NCI-H526 treated with DMSO at 0.1 percent for 48 hours (cell line): ENCODE results near the gene PAPPA.

ENCODE experiments used
- DNase-seq: peaks from one replicate; lab custom pipeline; 2025; lab: John Stamatoyannopoulos, UW

PAPPA gene

DNA sequence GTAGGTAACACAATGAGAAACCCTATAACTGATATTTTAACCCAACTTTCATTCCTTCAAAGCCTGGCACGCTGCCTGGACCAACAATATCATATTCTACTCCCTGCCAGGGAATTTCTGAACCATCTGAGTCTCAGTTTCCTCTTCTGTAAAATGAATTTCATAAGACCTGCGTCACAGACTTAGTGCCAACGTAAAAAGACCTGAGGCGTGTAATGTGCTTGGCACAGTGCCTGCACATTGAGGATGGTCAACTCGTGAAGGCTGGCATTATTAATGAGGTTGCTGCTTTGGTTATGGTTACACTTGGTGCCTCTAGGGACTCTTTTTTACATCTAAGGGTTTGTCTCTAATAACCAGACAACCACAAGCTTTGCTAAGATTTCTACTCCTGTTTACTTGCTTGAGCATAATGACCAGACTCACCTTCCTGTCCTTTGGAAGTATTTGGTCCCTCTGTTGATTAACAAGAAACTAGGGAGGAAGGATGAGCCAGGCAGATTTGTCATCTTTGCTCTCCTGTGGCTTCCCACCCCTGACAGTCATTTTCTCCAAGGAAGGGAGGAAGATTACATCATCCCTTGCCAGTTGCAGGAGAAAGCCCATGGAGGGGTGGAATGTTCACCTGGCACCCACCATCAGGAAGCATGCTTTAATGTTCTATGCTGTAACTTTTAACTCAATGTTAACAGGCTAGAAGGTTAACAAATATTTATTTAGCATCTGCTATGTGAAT lies 79.0 kb downstream of the PAPPA start:
- DNase-seq = peak; percentile 3

DNA sequence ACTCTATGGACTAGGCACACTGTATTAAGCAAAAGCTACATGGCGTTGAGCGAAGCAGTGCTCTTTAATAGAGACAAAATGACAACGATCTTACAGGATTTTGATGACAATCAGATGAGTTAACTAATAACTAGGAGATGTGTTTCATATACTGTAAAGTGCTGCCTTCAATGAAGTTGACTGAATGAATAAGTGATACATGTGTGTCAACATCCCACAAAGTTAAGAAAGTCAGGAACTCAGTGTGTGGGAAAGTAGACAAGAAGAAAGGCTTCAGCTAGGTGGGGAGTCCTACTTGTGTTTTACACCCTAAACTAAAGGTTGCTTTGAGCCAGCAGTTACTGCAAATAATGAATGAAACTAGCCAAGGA lies 79.6 kb downstream of the PAPPA start:
- no peak for DNase-seq

DNA sequence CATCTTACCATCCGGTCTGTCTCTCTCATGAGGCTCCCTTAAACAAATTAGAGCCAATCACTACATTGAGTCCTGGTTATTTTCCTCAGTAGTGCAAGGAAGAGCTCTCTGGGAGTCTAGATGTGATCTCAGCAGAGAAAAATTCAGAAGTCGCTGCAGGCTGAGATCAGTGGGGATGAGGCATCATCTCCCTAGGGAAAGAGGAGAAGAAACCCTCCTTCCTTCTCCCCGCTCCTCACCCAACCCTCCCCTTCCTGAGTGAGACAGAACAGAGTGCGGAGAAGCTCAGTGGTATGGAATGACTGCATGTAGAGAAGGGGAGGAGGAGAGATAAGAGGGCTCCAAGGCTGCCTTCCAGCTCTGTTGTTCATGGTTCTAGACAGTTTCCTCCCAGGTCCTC lies 80.5 kb downstream of the PAPPA start:
- no peak for DNase-seq

DNA sequence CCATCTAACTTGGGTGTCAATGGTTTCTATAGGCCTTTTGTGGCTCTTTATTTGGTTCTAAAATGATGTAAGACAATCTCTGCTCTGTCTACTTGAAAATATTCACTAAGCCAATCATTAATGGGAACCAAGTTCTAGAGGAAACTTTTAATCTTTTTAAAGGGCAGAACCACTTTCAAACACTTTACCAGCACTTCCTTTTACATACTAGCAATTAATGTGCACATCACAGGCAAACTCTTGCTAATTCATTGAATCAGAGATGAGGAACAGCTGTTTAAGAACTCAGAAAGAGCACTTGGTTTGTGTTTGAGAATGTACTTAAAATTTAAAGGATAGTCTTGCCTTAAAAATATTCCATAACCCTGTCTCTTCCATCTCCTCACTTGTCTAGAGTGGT lies 83.4 kb downstream of the PAPPA start:
- DNase-seq = no peak

DNA sequence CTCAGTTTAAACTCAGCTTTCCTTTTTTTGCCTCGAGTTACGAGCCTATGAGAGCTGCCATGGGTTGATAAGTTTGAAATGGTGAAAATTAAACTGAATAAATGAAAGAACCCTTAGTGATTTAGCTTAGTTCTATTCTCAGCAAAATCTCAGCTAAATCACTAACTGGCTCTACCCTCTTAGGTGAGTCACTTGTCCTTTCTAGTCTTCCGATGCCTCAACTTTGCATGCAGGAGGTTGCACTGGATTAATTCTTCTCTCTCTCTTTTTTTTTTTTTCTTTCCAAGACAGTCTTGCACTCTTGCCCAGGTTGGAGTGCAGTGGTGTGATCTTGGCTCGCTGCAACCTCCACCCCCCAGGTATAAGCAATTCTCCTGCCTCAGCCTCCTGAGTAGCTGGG lies 83.9 kb downstream of the PAPPA start:
- no peak for DNase-seq

GRCh38 chr9:116238225-116238624 lies 84.6 kb downstream of the PAPPA start:
- no peak for DNase-seq

DNA sequence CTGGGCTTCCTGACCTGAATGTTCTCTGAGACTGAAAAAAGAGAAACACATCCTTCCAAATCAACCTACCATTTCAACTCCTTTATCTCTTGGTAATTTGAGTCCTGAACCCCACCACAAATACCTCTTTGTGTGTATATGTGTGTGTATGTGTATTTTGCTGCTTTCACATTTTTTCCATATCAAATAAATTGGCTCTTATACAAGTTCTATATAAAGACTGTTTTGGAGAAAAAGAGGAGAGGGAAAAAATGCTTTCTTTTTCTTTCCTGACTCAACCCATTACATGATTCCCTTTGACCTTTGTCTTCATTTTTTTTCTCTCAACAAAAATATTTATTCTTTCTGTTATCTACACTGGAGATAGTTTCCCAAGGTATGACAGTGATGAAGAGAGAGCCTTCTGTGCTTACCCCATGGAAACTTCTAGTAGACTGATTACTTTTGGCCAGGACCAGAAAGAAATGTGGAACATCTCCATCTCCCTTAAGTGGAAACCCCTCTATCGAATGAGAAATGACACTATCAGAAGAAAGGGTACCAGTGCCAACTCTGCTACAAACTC lies 85.3 kb downstream of the PAPPA start:
- DNase-seq = no peak

DNA sequence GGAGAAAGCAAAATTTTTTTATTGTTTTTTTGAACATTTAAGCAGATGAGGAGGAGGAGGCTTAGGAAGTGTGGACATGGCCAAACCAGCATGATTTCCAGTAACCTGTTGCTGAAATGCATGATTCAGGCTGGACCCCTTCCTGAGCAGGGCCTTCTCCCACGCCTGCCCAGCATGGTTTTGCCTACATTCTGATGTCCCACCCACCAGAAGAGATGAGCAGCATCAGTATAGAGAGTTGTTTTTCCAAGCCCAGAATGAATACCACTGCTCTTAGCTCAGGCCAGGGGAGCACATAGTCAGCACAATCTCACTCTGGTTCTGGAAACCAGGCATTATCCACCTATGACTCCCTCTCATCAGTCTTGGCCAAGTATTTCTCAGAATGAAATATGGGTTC lies 90.1 kb downstream of the PAPPA start:
- no peak for DNase-seq

- no peak for DNase-seq
These were observed 93.7 kb downstream of the PAPPA start for GRCh38 chr9:116247284-116247683.

GRCh38 chr9:116247791-116248374 lies 94.3 kb downstream of the PAPPA start:
- no peak for DNase-seq

DNA sequence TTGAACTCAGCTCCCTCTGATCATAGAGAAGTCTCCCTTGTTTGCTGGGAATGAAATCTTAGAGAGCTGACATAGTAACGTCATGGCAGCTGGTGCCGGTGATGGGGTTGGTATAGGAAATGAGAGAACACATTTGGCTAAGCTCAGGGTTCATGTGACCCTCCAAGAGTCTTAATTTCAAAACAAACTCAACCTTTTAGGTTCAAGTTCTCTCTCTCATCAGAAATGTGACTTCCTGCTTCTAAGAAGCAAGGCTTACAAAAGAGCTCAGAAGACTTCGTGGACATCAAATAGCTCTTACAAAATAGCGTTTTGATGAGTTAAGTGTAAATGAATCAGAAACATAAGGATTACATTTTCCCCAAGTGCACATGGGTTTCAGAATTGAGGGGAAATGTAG lies 97.3 kb downstream of the PAPPA start:
- DNase-seq = no peak

GRCh38 chr9:116251366-116251765 lies 97.8 kb downstream of the PAPPA start:
- DNase-seq = no peak

DNA sequence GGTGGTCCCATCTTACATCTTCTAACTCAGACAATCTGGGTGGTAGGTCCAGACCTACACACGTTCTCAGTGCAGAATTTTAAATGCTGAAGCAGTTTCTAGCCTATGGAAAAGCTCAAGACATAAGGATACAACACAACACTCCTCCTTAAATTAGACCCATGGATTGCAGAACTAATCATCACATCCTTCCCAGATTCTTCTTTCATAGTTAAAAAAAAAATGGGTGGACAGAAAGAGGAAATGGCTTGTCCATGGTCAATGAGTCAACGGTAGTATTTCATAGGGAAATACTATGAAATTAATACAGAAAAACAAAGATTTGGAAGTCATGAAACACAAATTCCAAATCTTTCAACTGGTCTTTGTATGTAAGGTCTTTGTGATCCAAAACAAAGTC lies 106.9 kb downstream of the PAPPA start:
- DNase-seq = no peak

DNA sequence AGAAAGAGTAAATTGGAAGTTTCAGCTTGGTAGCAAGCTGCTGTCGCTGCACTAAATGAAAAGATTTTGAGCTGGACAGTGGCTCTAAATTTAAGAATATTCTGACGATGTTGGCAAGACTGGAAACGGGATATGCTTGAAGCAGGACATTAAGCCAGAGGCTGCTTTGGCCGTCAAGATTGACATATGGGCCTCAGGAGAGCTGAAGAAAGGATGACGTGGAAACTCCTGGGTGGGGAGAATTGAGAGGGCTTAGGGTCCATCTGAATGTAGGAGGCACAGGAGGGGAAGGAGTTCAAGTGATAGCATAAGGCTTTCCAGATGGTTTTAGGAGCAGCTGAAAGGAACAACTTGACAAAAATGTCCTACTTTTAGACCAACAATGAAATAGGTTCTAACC lies 108.9 kb downstream of the PAPPA start:
- no peak for DNase-seq

DNA sequence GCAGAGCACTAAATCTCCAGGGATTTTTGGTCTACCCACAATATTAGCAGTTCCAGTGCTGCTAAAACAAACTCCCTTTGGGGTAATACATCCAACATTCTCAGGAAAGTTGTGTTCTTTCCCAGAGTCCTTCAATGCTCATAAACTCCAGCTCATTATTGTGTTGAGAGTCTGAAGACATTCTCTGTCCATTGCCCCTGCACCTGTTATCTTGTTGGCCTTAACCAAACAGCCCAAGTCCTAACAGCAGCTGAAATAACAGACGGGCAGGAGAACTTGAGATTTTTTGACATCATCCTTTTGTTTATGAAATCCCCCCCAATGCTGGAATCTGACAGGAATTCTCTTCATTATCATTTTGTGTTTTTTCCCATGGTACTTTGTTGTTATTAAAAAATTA lies 110.8 kb downstream of the PAPPA start:
- DNase-seq = no peak

DNA sequence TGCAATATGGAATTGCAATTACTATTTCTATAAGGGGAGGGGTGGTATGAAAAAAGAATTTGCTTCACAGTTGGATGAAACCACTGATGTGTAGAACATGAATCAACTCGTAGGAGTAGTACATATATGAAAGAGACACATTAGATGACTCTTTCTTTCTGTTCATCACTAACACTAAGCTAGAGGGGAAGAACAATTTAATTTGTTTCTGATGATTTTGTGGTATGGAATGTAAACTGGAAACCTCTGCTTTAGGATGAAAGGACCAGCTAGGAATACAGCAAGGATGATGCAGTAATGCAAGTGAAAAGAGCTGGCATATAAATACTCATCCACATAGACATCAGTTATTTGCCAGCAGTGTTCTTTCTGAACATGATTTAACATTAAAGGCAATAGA lies 113.4 kb downstream of the PAPPA start:
- no peak for DNase-seq

DNA sequence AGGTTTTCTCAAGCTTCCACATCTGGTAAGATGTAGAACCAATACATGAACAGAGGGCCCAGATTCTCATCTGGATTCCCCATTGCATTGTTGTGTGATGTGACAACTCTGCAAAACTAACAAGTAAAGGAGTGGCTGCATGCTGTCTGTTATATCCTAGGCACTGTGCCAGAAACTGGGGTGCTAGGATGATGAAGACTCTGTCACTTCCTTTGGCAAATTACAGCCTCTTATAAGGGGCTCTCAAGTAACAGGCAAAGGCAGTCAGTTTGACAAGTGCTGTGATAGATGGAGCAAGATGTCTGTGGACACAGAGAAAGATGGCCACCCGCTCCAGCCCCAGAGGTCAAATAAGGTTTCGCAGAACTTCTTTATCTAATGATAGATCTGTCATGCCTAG lies 115.7 kb downstream of the PAPPA start:
- DNase-seq = no peak

DNA sequence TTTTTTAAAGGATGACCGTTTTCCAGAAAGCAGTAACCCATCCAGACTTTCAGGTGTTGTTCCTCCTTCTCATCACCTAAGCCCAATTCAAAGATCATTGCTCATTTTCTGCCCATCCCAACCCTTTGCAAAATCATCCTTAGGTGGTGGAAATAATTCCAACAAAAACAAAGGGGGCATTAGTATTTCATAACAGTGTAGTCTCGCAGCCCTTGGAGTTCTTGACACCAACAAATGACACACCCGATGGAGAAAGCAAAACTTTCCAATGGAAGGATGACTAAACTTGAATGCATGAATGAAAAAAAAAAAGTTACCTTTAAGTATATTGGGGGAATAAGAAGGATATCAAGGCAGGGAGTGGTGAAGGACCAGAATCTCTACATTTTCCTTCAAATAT lies 117.0 kb downstream of the PAPPA start:
- DNase-seq = no peak

DNA sequence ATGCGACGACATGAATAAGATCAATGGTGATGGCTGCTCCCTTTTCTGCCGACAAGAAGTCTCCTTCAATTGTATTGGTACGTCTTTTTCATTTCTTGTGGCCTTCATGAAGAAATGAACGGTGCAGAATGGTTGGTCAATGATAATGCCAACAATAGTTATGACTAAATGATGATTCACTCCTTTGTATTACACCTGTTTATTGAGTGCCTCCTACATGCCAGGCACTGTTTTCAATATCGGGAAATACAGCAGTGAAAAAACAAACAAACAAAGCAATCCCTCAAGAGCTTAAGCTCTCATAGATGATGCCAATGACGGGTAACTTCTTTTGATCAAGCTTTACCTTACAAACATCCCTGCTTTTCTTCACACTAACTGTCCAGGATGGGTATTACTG lies 117.7 kb downstream of the PAPPA start:
- DNase-seq = no peak

DNA sequence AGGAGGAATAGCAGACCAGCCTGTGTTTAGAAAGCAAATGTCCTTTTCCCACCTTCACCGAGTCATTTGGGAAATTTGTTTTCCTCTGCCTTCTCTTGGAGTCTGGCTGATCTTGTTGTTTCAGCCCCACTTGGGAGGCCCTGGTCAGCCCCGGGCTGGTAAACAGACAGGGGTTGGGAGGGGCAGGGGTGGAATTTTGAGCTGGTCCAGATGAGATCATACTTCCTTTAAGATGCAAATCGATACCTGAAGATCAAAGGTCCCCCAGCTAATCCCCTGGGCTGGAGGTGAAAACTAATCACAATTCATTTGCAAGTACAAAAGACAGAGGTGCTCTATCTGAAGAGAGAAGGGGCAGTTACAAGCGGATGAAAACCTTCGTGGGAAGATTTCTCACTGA lies 118.4 kb downstream of the PAPPA start:
- no peak for DNase-seq

GRCh38 chr9:116274293-116274692 lies 120.7 kb downstream of the PAPPA start:
- DNase-seq = no peak

DNA sequence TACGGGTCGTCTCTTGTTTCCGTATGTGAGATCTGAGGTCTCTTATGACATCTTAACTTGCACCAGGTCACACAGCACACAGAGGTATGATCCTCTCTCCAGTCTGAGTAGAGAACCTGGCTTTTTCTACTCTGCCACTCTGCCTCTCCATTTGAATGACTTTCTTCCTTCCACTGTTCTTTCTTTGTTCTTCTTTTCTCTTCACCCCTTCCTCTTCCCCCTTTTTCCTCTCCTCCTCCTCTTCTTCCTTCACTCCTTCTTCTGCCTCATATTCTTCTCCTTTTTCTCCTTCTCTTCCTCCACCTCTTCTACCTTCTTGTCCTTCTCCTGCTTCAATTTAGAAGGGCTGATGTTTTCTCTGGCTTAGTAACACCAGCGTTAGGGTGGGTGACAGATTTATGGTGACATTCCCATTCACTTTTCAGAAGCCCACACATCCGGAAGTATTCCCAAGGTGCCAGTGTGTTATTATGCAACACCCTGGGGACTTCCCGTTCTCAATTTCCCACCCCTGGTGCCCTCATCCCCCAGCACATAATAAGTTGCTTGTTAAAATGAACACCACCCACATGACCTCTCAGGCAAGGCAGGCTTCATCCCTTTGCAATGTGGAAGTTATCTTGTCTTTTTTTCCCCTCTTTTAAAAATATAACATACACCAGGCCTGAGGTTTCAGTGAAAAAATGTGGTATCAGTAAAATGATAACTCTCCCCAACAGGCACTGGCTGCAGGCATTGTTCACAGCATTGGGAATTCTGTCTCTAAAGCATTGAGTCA lies 122.0 kb downstream of the PAPPA start:
- no peak for DNase-seq

DNA sequence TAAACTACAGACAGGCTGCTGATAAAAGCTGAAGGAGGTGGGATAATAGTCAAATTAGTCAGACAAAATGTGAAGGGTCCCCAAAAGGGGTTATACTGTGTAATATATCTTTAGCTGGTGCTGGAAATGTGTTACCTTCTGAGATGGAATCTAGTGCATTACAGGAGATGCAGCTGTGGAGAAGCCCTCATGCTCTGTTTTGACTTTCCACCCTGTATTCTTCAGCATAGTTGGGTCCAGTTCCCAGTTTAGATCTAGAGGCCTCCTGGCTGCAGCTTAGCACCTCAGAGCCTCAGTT lies 122.6 kb downstream of the PAPPA start:
- no peak for DNase-seq
